Neural cell (in vitro differentiated cells): ENCODE data around the gene MDM2.

Experiments
- EP300 ChIP-seq: fragments of 450-650 bp; conservative IDR thresholded peaks from 2 replicates; pipeline ENCODE4 v1.6.1; 2014; ENCODE audit warnings: antibody characterized with exemption, mild to moderate bottlenecking, moderate library complexity; ENCODE audit not compliant: poor library complexity, severe bottlenecking
- EZH2 ChIP-seq: fragments of 200-600, 300-800 bp; shearing (Covaris generic), sonication (generic); IDR thresholded peaks from 2 replicates; pipeline ENCODE4 v1.6.1; 2014; ENCODE audit warnings: antibody characterized with exemption, low read length, borderline replicate concordance, mild to moderate bottlenecking; ENCODE audit not compliant: insufficient read depth, poor library complexity, severe bottlenecking
- REST ChIP-seq: IDR thresholded peaks from 2 replicates; pipeline ENCODE4 v1.6.1; 2012; ENCODE audit warnings: borderline replicate concordance
- TF ChIP-seq, protein P1 (sequence below): fragments of 450-650 bp; IDR thresholded peaks from 2 replicates; pipeline ENCODE4 v1.5.1; 2014; ENCODE audit warnings: antibody characterized with exemption, mild to moderate bottlenecking, moderate library complexity; ENCODE audit not compliant: poor library complexity, severe bottlenecking

DNA sequence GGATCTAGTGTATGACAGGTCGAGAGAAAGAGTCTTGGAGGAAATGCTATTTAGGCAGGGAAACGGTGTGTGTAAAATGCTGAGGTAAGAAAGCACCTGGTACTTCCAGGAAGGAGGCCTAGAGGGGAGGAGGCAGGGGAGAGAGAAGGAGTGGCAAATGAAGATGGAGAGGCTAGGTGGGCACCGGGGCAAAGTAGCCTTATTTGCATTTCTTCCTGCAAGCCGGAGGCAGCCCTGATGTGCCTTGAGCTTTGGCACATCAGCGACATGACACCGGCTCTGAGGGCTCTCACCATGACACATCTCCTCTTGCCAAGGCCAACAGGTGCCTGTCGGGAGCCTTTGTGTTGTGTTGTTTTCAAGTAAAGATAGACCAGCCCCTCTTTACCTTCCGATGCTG lies 63.4 kb downstream of the MDM2 start:
- TF ChIP-seq EZH2 (no peak), EP300 (no peak), REST (no peak)
- TF ChIP-seq, protein P1, sequence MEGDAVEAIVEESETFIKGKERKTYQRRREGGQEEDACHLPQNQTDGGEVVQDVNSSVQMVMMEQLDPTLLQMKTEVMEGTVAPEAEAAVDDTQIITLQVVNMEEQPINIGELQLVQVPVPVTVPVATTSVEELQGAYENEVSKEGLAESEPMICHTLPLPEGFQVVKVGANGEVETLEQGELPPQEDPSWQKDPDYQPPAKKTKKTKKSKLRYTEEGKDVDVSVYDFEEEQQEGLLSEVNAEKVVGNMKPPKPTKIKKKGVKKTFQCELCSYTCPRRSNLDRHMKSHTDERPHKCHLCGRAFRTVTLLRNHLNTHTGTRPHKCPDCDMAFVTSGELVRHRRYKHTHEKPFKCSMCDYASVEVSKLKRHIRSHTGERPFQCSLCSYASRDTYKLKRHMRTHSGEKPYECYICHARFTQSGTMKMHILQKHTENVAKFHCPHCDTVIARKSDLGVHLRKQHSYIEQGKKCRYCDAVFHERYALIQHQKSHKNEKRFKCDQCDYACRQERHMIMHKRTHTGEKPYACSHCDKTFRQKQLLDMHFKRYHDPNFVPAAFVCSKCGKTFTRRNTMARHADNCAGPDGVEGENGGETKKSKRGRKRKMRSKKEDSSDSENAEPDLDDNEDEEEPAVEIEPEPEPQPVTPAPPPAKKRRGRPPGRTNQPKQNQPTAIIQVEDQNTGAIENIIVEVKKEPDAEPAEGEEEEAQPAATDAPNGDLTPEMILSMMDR = no peak
